HG02970 (cell line): ENCODE measurements around the gene PARD3.
"Not testable (repeated sequence)": the region's sequence is repeated elsewhere in the genome, so short reads cannot be mapped to it uniquely, and the experiment has no call there.

Source experiments
- ATAC-seq: cut with Tn5 transposase; IDR thresholded peaks from one replicate; pipeline ENCODE4 v1.9.1; 2021; ENCODE audit warnings: mild to moderate bottlenecking, moderate library complexity, moderate number of reproducible peaks; ENCODE audit not compliant: unreplicated experiment, low FRiP score

Gene PARD3

GRCh38 chr10:34415039-34415438 lies 400.1 kb downstream of the PARD3 start:
- ATAC-seq, result no peak

DNA sequence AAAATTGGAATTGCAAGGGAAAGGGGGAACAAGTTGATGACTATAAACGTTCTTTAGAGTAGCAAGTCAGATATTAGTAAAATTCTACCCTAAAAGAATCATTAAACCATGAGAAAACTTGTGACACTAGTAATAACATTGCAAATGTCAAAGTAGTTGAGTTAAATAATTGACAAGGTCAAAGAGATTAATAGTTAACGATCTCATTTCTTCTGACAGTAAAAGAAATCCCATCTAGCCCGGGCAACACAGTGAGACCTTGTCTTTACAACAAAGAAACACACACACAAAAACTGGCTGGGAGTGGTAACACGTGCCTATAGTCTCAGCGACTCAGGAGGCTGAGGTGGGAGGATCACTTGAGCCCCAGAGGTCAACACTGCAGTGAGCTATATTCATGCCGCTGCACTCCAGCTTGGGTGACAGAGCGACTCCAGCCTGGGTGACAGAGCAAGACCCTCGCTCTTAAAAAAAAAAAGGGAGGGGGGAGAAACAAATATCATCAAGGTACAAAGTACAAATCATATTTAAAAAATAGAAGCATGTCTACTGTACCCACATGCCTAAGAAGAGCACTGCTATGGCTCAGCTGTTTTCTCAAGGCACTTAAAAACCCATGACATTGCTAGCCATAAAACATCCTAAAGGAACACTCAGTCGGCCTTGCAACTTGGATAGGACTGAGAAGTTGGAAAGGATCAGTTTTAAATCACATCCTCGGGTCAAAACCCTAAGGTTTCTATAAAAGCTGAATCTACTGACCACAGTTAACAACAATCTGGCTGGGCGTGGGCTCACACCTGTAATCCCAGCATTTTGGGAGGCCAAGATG lies 401.1 kb downstream of the PARD3 start:
- no peak for ATAC-seq

DNA sequence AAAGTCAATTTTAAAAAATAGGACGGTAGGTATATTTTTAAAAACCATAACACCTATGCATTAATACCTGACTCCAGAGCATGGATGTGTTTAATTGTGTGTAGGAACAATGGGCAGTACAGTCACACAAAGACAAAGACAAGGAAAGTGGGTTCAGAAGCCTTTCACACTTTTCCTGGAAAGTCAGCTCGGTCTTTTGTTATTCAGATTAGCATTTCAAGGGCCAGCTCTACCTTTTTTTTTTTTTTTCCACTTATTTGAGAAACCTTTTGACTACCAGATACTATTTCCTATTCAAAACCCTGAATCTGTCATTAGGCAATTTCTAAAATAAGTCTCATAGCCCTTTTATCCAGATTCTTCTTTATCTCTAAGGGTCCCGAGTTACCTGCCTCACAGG lies 401.9 kb downstream of the PARD3 start:
- no peak for ATAC-seq

DNA sequence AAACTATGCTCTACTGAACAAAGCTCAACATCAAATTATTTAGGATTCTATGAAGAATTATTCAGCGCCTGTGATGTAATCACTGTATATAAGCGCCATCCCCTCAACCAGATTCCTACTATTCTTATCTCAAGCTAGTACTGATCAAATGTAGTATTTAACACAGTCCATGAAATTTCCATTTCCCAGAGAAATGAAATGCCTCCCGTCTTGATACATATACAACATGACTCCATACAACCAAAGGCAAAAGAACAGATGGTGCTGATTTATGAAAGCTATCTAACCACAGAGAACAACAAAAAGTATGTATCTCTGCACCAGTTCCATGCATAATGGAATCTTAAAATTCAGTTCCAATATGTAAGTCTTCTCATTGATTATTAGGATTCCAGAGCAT lies 406.1 kb downstream of the PARD3 start:
- ATAC-seq, result no peak

- no peak for ATAC-seq
Observed at GRCh38 chr10:34408381-34408780, 406.7 kb downstream of the PARD3 start.

GRCh38 chr10:34407324-34407805 lies 407.7 kb downstream of the PARD3 start:
- no peak for ATAC-seq

DNA sequence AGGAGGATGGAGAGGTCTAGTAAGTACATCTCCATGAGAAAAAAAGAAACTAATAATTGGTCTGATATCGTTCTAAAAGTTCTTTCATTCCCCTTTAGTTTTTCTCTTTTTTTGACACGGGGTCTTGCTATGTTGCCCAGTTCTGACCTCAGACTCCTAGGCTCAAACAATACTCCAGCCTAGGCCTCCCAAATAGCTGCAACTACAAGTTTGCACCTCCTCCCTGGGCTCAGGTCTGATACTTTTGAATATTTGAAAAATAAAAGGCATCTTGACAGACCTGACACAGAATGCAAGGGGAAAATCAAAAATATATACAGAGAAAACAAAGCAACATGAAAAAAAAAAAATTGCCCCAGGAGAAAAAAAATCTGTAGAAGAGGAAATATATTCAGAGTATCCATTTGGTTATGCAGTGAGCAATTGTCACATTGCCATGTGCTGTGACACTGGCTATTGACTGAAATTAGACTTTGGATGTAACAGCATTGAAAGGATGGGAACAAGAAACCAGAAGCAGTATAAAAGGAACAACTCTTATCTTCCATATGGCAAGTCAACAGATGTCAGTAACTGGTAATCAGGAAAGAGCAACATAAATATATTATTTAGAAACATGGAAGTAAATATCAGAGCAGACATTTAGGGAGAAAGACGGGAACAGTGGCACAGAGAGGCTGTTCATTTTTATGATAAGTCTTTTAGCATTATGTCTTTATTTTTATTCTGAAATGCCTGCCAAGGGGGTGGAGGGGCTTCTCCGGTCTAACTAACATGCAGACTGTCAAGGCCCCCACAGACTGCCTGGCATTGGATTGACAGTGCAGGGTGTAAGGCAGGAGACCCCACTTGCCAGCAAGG lies 408.4 kb downstream of the PARD3 start:
- no peak for ATAC-seq

GRCh38 chr10:34405611-34406462 lies 409.3 kb downstream of the PARD3 start:
- ATAC-seq, result no peak

DNA sequence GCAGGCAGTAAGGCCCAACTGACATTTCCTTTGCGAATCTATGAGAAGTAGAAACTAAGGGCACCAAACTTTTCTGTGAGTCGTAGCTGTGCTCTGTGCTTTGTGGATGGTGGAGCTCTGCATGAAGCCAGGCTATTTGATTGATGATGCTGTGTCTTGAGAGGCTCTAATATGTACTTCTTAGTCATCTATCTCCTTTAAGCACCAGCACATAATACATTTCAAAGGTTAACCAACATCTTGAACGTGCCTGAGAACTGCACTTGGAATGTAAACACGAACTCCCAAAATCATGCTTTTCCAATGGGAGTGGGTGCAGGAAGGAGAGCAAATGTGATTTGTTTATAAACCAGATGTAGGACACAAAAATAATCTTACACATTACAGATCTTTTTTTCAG lies 411.6 kb downstream of the PARD3 start:
- no peak for ATAC-seq

GRCh38 chr10:34400075-34400474 lies 415.0 kb downstream of the PARD3 start:
- ATAC-seq, result no peak

GRCh38 chr10:34399013-34399412 lies 416.1 kb downstream of the PARD3 start:
- ATAC-seq, result no peak

DNA sequence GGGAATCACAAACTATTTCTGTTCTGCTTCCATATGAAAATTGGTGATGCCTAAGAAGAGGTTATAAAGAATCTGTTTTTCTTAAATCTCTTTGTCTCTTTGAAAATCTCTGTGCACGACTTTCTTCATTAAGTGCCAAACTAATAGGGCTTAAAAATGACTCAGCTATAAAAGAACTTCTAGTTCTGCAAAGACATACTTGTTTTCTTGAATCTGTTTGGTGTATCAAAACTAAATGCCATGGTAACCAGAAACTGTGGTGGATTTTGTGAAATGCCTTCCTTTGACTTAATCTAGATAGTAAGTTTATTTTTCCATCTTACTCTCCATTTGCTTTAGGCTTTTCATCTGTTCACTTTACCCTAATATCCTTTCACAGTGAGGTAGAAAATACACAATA lies 417.8 kb downstream of the PARD3 start:
- no peak for ATAC-seq

GRCh38 chr10:34396663-34397062 lies 418.4 kb downstream of the PARD3 start:
- ATAC-seq, result no peak

- ATAC-seq, result no peak
Observed at GRCh38 chr10:34392641-34393170, 422.4 kb downstream of the PARD3 start.

DNA sequence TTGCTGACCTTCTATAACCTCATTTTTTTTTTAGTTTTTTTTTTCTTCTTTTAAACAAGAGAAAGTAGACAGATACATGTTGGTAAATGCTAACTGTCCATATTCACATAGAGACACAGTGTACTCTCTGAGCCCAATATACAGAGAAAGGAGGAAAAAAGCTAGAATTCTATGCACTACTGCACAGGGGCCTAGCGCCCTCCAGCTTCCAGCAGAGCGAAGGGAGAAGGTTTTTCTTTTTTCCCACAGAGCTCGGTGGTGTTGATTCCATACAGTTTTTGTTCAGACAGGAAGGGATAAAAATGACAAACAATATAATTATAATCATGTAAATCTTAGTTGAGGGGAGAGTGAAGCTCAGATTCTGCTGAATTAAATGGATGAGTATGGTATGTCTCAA lies 423.9 kb downstream of the PARD3 start:
- not testable (repeated sequence) for ATAC-seq

DNA sequence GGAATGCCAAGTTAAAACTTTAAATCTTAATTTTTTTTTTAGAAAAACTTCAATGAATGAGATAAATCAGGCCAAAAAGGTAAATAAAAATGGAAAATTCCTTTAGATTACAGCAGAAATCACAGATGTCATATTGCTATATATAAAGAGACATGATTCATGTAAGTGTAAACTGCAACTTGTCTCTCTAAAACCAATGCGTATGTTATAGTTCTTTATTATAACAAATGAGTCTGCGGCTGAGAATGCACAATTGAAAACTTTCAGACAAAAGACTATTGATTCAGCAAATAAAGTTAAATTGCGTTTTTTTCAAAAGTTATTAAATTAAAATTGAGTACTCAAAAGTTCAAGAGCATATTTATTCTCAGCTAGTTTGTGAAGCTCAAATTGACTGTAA lies 425.3 kb downstream of the PARD3 start:
- no peak for ATAC-seq

- ATAC-seq, result no peak
Observed at GRCh38 chr10:34386921-34387320, 428.2 kb downstream of the PARD3 start.

DNA sequence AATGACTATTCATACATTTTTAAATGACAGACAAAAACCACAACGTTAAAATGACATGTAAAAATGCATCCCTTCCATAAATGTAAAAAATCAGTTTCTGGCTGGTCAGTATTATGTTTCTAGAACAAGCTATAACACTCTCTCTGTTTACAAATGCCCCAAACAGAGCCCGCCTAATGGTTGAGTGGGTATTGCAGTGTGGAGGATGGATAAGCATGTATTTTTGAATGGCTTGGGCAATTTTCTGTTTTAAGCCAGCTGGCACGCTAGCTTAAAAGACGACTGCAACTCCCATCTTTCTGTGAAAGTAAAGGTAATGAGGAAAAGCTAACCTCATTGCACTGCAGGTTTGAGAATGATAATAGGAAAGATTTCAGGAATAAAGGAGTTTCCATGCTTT lies 430.7 kb downstream of the PARD3 start:
- no peak for ATAC-seq

- ATAC-seq, result no peak
Observed at GRCh38 chr10:34382626-34383025, 432.5 kb downstream of the PARD3 start.

- ATAC-seq, result no peak
Observed at GRCh38 chr10:34380856-34381255, 434.2 kb downstream of the PARD3 start.
